ENCODE data around the gene RAB42.

DNA sequence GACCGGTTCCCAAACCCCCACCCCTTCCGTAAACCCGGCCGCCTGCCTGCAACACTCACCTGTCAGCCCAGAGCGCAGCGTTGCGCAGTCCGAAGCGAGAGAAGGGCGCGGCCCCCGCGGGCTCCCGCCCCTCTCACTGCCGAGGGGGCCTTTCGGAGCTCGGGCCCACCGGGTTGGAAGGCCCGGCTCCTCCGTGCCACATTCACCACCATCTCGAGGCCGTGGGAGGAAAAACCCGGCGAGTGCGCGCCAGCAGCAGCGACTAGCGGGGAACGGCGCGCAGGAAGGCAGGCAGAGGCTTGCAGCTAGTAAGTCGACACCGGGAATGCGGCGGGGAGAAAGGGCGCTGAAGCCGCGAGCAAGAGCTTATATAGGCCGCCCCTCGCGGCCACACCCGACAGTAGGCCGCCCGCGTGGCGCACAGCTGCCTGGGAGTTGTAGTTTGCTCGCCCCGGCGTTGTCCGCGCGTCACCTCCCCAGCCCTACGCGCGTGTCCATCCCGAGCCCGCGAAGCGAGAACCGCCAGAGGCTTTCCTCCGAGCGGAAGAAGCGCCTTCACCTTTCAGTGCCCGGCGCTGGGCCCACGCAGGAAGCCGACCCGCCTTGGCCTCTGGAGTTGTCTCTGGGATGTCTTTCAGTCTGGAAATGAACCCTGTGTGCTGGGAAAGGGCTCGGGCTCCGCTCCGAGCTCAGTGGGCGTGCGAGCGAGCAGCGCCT is 10.4 kb upstream of the RAB42 start:
- TF ChIP-seq ZNF274 (IDR thresholded peaks at IDR 0.05; ENCODE audit: low read depth, low read length) (no peak), YY1 (IDR thresholded peaks at IDR 0.05; ENCODE audit: insufficient read depth, insufficient read length) (peak; percentile 40), SUZ12 (IDR thresholded peaks at IDR 0.05; ENCODE audit: extremely low read depth, insufficient read depth, insufficient read length) (no peak)
